ENCODE results near the gene ATRX. TPM values are rescaled to one million over a fixed set of nuclear protein-coding genes. Genes with fewer than 3 reads are reported as not detected.

The ATRX gene
- total RNA-seq, 1 experiment from 2014 or later, result 61.3 TPM

DNA sequence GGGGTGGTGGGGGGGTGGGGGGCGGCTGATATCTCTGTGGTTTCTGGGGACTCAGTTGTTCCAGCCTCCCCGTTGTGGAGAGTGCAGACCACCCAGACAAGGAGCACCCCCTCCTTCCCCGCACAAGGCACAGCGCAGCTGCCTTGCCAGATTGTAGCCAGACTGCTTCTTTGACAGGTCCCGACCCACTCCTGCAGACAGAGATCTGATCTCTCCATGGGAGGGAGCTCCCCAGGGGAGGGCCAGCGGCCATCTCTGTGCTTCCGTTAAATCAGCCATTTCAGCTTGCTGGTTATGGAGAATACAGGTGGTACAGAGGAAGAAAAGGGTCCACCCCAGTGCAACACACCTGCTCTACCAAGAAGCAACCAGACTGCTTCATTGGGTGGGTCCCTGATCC lies 258.0 kb downstream of the ATRX start:
- ATAC-seq (no peak), DNase-seq (ENCODE audit: low read depth, low spot score) (no peak)
- no peaks in the 10 kb centered on the region for H3K36me3 ChIP-seq (ENCODE audit: control insufficient read depth in 1 of 2, insufficient read depth in 2 of 2, low read length in 2 of 2)
- H4K20me1 ChIP-seq (ENCODE audit: insufficient read depth), result no peaks in the 10 kb centered on the region
- H3K27me3 ChIP-seq (ENCODE audit: insufficient read depth, low read length), result no peaks in the 10 kb centered on the region
- ChIA-PET POLR2A (no interaction called here), RAD21 (ENCODE audit: low non-redundant PET in 1 of 2, low total read pairs in 2 of 2, uncharacterized antibody in 2 of 2, unreplicated experiment in 2 of 2) (no interaction called here), CTCF (no interaction called here)
- no peaks in the 10 kb centered on the region for H3K4me1 ChIP-seq (ENCODE audit: control insufficient read depth in 1 of 2, insufficient read depth in 2 of 2, low read length in 2 of 2)
- H3K4me2 ChIP-seq (ENCODE audit: low read length), result no peak overlapping the region
- BruUV-seq (replicated peaks), result no TSS peak
- no peak overlapping the region for H3K27ac ChIP-seq (ENCODE audit: low read depth, low read length)
- intact Hi-C loops (cut with micrococcal nuclease), result no loop called here
- TF ChIP-seq POLR2A (IDR thresholded peaks at IDR 0.05; ENCODE audit: borderline replicate concordance, extremely low read depth, insufficient read depth, insufficient read length) (no peak), TCF7L2 (IDR thresholded peaks at IDR 0.05; ENCODE audit: borderline replicate concordance, extremely low read depth, insufficient read depth, insufficient read length) (no peak), FOSL1 (IDR thresholded peaks at IDR 0.05; ENCODE audit: low read depth) (no peak), SRF (IDR thresholded peaks at IDR 0.05; ENCODE audit: low read depth) (no peak), CBX3 (IDR thresholded peaks at IDR 0.05; ENCODE audit: low read depth) (no peak), CEBPB (IDR thresholded peaks at IDR 0.05; ENCODE audit: low read depth) (no peak), EGR1 (IDR thresholded peaks at IDR 0.05; ENCODE audit: low read depth) (no peak), ZFX (IDR thresholded peaks at IDR 0.05) (no peak), SP1 (IDR thresholded peaks at IDR 0.05; ENCODE audit: low read depth) (no peak), EZH2phosphoT487 (IDR thresholded peaks at IDR 0.05; ENCODE audit: borderline replicate concordance) (no peak), JUND (IDR thresholded peaks at IDR 0.05) (no peak), POLR2AphosphoS5 (IDR thresholded peaks at IDR 0.05; ENCODE audit: low read depth, low read length) (no peak), SIN3A (IDR thresholded peaks at IDR 0.05; ENCODE audit: low read depth) (no peak)
- TF ChIP-seq, protein P1, sequence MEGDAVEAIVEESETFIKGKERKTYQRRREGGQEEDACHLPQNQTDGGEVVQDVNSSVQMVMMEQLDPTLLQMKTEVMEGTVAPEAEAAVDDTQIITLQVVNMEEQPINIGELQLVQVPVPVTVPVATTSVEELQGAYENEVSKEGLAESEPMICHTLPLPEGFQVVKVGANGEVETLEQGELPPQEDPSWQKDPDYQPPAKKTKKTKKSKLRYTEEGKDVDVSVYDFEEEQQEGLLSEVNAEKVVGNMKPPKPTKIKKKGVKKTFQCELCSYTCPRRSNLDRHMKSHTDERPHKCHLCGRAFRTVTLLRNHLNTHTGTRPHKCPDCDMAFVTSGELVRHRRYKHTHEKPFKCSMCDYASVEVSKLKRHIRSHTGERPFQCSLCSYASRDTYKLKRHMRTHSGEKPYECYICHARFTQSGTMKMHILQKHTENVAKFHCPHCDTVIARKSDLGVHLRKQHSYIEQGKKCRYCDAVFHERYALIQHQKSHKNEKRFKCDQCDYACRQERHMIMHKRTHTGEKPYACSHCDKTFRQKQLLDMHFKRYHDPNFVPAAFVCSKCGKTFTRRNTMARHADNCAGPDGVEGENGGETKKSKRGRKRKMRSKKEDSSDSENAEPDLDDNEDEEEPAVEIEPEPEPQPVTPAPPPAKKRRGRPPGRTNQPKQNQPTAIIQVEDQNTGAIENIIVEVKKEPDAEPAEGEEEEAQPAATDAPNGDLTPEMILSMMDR (IDR thresholded peaks at IDR 0.05 in 2 of 3, conservative IDR thresholded peaks at IDR 0.05 in 1 of 3; ENCODE audit: borderline replicate concordance in 1 of 3, insufficient read depth in 1 of 3, low read depth in 2 of 3, low read length in 2 of 3), result no peak
- TF ChIP-seq, protein P2, sequence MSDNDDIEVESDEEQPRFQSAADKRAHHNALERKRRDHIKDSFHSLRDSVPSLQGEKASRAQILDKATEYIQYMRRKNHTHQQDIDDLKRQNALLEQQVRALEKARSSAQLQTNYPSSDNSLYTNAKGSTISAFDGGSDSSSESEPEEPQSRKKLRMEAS (IDR thresholded peaks at IDR 0.05), result no peak
- TF ChIP-seq, protein P3, sequence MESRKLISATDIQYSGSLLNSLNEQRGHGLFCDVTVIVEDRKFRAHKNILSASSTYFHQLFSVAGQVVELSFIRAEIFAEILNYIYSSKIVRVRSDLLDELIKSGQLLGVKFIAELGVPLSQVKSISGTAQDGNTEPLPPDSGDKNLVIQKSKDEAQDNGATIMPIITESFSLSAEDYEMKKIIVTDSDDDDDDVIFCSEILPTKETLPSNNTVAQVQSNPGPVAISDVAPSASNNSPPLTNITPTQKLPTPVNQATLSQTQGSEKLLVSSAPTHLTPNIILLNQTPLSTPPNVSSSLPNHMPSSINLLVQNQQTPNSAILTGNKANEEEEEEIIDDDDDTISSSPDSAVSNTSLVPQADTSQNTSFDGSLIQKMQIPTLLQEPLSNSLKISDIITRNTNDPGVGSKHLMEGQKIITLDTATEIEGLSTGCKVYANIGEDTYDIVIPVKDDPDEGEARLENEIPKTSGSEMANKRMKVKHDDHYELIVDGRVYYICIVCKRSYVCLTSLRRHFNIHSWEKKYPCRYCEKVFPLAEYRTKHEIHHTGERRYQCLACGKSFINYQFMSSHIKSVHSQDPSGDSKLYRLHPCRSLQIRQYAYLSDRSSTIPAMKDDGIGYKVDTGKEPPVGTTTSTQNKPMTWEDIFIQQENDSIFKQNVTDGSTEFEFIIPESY (IDR thresholded peaks at IDR 0.05; ENCODE audit: extremely low read depth, insufficient replicate concordance, low read length), result no peak
- TF ChIP-seq, protein P4, sequence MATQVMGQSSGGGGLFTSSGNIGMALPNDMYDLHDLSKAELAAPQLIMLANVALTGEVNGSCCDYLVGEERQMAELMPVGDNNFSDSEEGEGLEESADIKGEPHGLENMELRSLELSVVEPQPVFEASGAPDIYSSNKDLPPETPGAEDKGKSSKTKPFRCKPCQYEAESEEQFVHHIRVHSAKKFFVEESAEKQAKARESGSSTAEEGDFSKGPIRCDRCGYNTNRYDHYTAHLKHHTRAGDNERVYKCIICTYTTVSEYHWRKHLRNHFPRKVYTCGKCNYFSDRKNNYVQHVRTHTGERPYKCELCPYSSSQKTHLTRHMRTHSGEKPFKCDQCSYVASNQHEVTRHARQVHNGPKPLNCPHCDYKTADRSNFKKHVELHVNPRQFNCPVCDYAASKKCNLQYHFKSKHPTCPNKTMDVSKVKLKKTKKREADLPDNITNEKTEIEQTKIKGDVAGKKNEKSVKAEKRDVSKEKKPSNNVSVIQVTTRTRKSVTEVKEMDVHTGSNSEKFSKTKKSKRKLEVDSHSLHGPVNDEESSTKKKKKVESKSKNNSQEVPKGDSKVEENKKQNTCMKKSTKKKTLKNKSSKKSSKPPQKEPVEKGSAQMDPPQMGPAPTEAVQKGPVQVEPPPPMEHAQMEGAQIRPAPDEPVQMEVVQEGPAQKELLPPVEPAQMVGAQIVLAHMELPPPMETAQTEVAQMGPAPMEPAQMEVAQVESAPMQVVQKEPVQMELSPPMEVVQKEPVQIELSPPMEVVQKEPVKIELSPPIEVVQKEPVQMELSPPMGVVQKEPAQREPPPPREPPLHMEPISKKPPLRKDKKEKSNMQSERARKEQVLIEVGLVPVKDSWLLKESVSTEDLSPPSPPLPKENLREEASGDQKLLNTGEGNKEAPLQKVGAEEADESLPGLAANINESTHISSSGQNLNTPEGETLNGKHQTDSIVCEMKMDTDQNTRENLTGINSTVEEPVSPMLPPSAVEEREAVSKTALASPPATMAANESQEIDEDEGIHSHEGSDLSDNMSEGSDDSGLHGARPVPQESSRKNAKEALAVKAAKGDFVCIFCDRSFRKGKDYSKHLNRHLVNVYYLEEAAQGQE (IDR thresholded peaks at IDR 0.05; ENCODE audit: low read depth), result no peak
- TF ChIP-seq, protein P5, sequence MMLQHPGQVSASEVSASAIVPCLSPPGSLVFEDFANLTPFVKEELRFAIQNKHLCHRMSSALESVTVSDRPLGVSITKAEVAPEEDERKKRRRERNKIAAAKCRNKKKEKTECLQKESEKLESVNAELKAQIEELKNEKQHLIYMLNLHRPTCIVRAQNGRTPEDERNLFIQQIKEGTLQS (IDR thresholded peaks at IDR 0.05), result no peak
- H3K9ac ChIP-seq (ENCODE audit: low read length), result no peak overlapping the region
- no peaks in the 10 kb centered on the region for H3K9me3 ChIP-seq (ENCODE audit: control insufficient read depth in 1 of 2, insufficient read depth in 1 of 2, low read depth in 1 of 2, low read length in 2 of 2)
- no peaks in the 10 kb centered on the region for H3K9me2 ChIP-seq (ENCODE audit: insufficient read depth)
- no peak overlapping the region for H2AFZ ChIP-seq (ENCODE audit: low read depth, low read length, poor library complexity, severe bottlenecking)
- no peak overlapping the region for H3K4me3 ChIP-seq (replicated peaks in 1 of 2; ENCODE audit: low read depth in 1 of 2, low read length in 2 of 2)
- no peaks in the 10 kb centered on the region for H3K79me2 ChIP-seq (ENCODE audit: insufficient read depth, low read length)
